MCF 10A (cell line): Measurements from ENCODE around the gene GCLM. TPM values are rescaled to one million over a fixed set of nuclear protein-coding genes. Genes with fewer than 3 reads are reported as not detected.

Source experiments
- BruUV-seq: library from RNA; stranded (reverse); fragments of 400-500 nt; replicated peaks from 2 replicates; lab custom pipeline; 2021; lab: Mats Ljungman, UMichigan
- CTCF ChIA-PET: fragments of 300-600 bp; sonication (Branson Sonifier 250); formaldehyde crosslinking; extraction: SDS; loops from one replicate; lab custom pipeline; 2021; ENCODE audit warnings: antibody characterized with exemption, inconsistent platforms; lab: Yijun Ruan, JAX
- POLR2A ChIA-PET: fragments of 300-600, 350-650 bp; sonication (Branson Sonifier 250); formaldehyde crosslinking; extraction: SDS; loops from one replicate; lab custom pipeline; 2020; ENCODE audit warnings: antibody characterized with exemption, inconsistent platforms; lab: Yijun Ruan, JAX
- DNase-seq: peaks from one replicate; pipeline ENCODE4 v3.0.0-alpha.2; 2018; ENCODE audit not compliant: unreplicated experiment
- H3K27ac Mint-ChIP-seq: one replicate; pipeline ENCODE4 v1.8.0; 2022; ENCODE audit warnings: mild to moderate bottlenecking, low read depth, mixed read lengths; ENCODE audit not compliant: unreplicated experiment
- H3K27me3 Mint-ChIP-seq: one replicate; pipeline ENCODE4 v1.8.0; 2022; ENCODE audit warnings: mixed read lengths; ENCODE audit not compliant: insufficient read depth, unreplicated experiment
- H3K36me3 Mint-ChIP-seq: one replicate; pipeline ENCODE4 v1.8.0; 2022; ENCODE audit warnings: mild to moderate bottlenecking, moderate library complexity, mixed read lengths; ENCODE audit not compliant: insufficient read depth, unreplicated experiment
- H3K4me1 Mint-ChIP-seq: one replicate; pipeline ENCODE4 v1.8.0; 2022; ENCODE audit warnings: mixed read lengths; ENCODE audit not compliant: insufficient read depth, unreplicated experiment
- H3K4me3 Mint-ChIP-seq: one replicate; pipeline ENCODE4 v1.8.0; 2022; ENCODE audit warnings: mild to moderate bottlenecking, moderate library complexity, mixed read lengths; ENCODE audit not compliant: unreplicated experiment
- H3K9me3 Mint-ChIP-seq: one replicate; pipeline ENCODE4 v1.8.0; 2022; ENCODE audit warnings: mixed read lengths; ENCODE audit not compliant: unreplicated experiment
- intact Hi-C: fragments of 100-400 bp; cut with micrococcal nuclease; formaldehyde crosslinking; loops from 2 replicates; pipeline ENCODE4 v1.14.1; 2022
- total RNA-seq: library from RNA; stranded (reverse); gene quantifications from 2 replicates; pipeline ENCODE4 v1.2.3, GENCODE V29; 2022
- TF ChIP-seq, protein P1 (sequence below): fragments of 200-600 bp; IDR thresholded peaks from one replicate; pipeline ENCODE4 v1.8.0; 2022; ENCODE audit warnings: antibody characterized with exemption, mild to moderate bottlenecking; ENCODE audit not compliant: unreplicated experiment

GCLM gene
- total RNA-seq, 1 experiment from 2014 or later: 21.3 TPM

DNA sequence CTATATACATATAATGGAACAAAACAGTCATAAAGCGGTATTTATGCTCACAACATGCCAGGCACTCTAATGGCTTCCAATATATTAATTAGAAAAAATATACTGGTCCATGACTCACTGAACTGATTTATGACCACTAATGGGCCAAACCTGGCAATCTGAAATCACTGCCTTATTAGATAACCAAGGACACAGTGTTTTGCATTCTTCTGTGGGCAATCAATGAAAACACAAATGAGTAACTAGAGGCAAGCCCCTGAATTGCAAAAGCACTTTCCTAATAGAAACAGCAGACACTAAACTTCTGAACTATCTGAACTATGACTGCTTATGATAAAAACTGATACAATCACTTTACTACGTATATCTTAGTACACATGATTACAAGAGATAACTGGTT lies 3.5 kb downstream of the GCLM start:
- peaks cover 16% of the 10 kb centered on the region for H3K4me1 Mint-ChIP-seq
- H3K36me3 Mint-ChIP-seq: no peaks in the 10 kb centered on the region
- intact Hi-C loops: no loop called here
- H3K27me3 Mint-ChIP-seq: no peaks in the 10 kb centered on the region
- H3K27ac Mint-ChIP-seq: no peak overlapping the region
- DNase-seq: peak; percentile 18
- POLR2A ChIA-PET: no interaction called here
- H3K4me3 Mint-ChIP-seq: no peak overlapping the region
- no peaks in the 10 kb centered on the region for H3K9me3 Mint-ChIP-seq
- no TSS peak for BruUV-seq
- TF ChIP-seq, protein P1, sequence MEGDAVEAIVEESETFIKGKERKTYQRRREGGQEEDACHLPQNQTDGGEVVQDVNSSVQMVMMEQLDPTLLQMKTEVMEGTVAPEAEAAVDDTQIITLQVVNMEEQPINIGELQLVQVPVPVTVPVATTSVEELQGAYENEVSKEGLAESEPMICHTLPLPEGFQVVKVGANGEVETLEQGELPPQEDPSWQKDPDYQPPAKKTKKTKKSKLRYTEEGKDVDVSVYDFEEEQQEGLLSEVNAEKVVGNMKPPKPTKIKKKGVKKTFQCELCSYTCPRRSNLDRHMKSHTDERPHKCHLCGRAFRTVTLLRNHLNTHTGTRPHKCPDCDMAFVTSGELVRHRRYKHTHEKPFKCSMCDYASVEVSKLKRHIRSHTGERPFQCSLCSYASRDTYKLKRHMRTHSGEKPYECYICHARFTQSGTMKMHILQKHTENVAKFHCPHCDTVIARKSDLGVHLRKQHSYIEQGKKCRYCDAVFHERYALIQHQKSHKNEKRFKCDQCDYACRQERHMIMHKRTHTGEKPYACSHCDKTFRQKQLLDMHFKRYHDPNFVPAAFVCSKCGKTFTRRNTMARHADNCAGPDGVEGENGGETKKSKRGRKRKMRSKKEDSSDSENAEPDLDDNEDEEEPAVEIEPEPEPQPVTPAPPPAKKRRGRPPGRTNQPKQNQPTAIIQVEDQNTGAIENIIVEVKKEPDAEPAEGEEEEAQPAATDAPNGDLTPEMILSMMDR: no peak
- CTCF ChIA-PET: no interaction called here

DNA sequence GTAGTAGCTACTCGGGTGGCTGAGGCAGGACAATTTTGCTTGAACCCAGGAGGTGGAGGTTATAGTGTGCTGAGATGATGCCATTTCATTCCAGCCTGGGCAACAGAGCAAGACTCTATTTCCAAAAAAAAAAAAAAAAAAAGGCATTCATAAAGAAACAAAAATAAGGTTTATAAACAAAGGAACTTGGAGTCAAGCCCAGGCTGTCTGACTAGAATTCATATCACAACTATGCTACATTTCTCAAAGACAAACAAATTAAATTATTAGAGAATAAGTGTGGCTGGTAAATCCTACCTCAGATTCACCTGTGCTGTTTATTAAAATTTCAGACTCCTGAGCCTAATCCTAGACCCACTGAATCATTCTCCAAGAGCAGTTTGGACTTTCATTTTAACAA lies 4.2 kb downstream of the GCLM start:
- POLR2A ChIA-PET: interaction anchor here (2.6 kb wide), 1 partner anchor 26 kb away, joined by 9 read pairs; the partner anchor contains the start of gene DNTTIP2
- peaks cover 16% of the 10 kb centered on the region for H3K4me1 Mint-ChIP-seq
- intact Hi-C loops: no loop called here

DNA sequence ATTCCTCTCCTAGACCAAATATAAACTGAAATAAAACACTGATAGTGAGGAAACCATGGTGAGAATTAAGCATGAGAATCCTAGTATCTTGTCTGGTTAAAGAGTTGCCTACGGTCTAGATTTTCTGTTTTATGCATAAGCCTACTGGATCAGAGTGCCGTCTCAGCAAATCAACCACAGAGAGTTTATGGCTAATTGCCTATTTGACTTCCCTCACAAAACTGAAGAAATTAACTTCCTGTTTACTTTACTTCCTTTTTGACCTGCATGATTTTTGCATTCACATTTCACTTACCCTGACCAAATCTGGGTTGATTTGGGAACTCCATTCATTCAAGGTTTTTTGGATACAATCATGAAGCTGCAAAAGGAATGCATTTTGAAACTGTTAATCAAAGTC lies 5.0 kb downstream of the GCLM start:
- no peaks in the 10 kb centered on the region for H3K27me3 Mint-ChIP-seq
- no peak overlapping the region for H3K27ac Mint-ChIP-seq
- TF ChIP-seq, protein P1: no peak
- no peaks in the 10 kb centered on the region for H3K9me3 Mint-ChIP-seq
- no peak for DNase-seq
- H3K36me3 Mint-ChIP-seq: no peaks in the 10 kb centered on the region
- no TSS peak for BruUV-seq
- POLR2A ChIA-PET: interaction anchor here (2.6 kb wide), 1 partner anchor 25 kb away, joined by 9 read pairs; the partner anchor contains the start of gene DNTTIP2
- H3K4me3 Mint-ChIP-seq: no peak overlapping the region
- CTCF ChIA-PET: no interaction called here
- intact Hi-C loops: no loop called here
- peaks cover 16% of the 10 kb centered on the region for H3K4me1 Mint-ChIP-seq

More for the DNA sequence above, 4.2 kb downstream of the GCLM start:
- Mint-ChIP-seq H3K4me3 (no peak overlapping the region), H3K27ac (no peak overlapping the region), H3K9me3 (no peaks in the 10 kb centered on the region), H3K27me3 (no peaks in the 10 kb centered on the region), H3K36me3 (no peaks in the 10 kb centered on the region)
- TF ChIP-seq, protein P1: no peak
- CTCF ChIA-PET: no interaction called here
- DNase-seq: peak; percentile 4
- BruUV-seq: no TSS peak

DNA sequence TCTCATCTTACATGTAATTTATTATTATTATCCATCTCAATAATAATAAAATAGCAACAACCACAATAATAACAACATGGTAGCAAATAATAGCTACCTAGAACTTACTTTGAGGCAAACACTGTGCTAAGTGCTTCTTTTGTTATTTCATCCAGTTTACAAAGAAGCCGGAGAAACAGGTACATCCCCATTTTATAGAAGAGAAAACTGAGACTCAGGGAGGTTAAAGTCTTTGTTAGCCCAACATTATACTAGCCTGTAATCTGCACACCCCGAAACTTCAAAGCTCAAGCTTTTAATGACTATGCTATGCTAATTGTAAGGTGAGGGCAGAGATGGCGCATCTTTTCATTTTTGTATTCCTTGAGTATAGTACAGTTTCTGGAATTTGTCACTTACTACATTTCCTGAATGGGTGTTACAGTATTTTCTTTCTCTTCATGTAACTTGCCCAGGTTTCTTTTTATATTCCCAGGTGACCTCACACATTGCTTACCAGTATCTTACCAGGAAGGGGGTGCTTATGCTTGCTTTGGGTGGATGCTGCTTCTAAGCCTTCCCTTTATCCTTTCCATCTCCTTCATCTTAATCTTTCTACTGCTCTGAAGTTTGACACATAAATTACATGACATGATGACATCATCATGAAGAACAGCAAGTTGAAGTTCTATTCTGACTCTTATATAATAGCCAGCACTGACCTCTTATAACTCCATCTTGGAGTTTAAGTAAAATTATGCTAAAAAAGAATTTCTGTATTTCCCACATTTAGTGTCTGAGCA lies 8.3 kb downstream of the GCLM start:
- intact Hi-C loops: no loop called here
- TF ChIP-seq, protein P1: no peak
- Mint-ChIP-seq H3K36me3 (peaks cover 5% of the 10 kb centered on the region), H3K27me3 (no peaks in the 10 kb centered on the region), H3K27ac (no peak overlapping the region), H3K4me1 (no peaks in the 10 kb centered on the region), H3K9me3 (no peaks in the 10 kb centered on the region), H3K4me3 (no peak overlapping the region)
- no peak for DNase-seq
- POLR2A ChIA-PET: interaction anchor here (0.6 to 0.9 kb wide), 2 partner anchors 8 to 768 kb away, joined by 3 read pairs; partner anchors contain the start of gene GCLM
- CTCF ChIA-PET: interaction anchor here (0.6 kb wide), 1 partner anchor 79 kb away, joined by 4 read pairs; no protein-coding TSS in a partner anchor
- no TSS peak for BruUV-seq
